ENCODE results near the gene AXL. TPM values are rescaled to one million over a fixed set of nuclear protein-coding genes. Genes with fewer than 3 reads are reported as not detected.

AXL gene
- total RNA-seq, 1 donor from 2014 or later, result 6.4 TPM

DNA sequence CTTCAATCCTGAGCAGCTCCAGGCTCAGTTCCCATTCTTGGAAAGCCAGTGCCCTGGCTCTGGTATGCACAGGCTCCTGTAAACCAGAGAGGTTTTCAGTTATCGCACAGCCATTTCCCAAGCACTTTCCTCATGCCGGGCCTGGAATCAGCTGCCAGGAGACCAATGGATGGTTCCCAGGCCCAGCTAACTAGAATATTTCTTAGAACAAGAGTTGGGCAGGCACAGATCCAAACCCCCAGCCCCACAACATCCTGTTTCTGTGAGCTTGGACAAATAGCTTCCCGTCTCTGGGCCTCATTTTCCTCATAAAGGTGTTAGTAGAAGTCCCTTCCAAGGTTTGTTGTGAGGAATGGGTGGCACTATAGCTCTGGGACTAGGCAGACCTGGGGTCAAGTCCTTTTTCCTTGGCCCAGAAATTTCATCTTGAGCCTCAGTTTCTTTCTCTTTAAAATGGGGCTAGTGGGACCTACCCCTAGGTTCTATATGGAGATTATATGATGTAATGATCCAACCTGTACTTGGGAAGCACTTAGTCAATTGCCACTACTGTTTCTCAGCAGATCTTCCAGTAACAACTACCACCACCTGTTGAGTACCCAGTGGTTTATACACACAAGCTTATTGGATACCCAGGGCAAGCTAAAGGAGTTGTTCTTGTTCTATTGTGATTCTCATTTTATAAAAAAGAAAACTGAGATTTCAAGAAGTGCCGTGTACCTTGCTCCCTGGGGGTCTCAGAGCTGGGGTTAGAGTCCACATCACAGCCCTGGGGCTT, 85.9 kb downstream of the AXL start:
- Mint-ChIP-seq H3K27ac (ENCODE audit: unreplicated experiment) (no peak overlapping the region), H3K27me3 (ENCODE audit: low read depth) (peaks cover under 1% of the 10 kb centered on the region), H3K36me3 (ENCODE audit: low read depth) (peaks cover 10% of the 10 kb centered on the region), H3K4me1 (peaks cover 15% of the 10 kb centered on the region), H3K9me3 (no peaks in the 10 kb centered on the region), H3K4me3 (no peak overlapping the region)
- TF ChIP-seq, protein P1, sequence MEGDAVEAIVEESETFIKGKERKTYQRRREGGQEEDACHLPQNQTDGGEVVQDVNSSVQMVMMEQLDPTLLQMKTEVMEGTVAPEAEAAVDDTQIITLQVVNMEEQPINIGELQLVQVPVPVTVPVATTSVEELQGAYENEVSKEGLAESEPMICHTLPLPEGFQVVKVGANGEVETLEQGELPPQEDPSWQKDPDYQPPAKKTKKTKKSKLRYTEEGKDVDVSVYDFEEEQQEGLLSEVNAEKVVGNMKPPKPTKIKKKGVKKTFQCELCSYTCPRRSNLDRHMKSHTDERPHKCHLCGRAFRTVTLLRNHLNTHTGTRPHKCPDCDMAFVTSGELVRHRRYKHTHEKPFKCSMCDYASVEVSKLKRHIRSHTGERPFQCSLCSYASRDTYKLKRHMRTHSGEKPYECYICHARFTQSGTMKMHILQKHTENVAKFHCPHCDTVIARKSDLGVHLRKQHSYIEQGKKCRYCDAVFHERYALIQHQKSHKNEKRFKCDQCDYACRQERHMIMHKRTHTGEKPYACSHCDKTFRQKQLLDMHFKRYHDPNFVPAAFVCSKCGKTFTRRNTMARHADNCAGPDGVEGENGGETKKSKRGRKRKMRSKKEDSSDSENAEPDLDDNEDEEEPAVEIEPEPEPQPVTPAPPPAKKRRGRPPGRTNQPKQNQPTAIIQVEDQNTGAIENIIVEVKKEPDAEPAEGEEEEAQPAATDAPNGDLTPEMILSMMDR (conservative IDR thresholded peaks at IDR 0.05), result no peak
- no peak for DNase-seq (ENCODE audit: low read depth, low spot score)

DNA sequence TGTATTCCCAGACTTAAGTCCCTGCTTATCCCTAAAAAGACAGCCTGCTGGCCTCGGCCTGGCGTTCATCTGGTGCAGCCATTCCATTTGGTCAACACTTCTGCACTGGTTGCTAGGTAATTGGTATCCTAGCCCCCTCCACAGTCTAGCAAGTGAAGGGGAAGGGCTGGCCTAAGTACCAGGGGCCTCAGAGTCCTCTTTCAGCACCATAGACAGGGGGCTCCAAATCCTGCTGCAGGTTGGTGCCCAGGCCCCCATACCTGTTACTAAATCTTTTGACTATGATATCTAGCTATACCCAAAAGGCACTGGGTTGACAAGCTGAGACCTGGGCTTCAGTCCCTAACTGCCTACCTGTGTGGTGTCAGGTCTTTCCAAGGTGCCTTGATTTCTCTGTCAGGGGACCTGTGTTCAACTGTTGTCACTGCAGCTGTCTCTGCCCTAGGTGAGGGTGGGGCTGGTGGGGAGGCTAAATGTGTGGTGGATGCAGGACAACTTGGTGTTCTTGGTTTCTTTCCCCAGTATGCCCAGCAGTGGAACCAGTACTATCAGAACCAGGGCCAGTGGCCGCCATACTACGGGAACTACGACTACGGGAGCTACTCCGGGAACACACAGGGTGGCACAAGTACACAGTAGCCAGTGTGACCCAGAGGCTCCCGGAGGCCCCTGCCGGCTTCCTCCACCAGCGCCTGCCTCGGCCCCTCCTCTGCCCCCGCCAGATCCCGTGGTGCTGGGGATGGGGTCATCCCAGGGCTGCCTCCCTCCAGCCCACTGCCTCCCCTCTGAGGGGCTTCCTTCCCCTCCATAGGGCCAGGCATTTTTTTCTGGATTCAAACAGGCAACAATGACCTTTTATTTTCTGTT, 87.1 kb downstream of the AXL start:
- TF ChIP-seq, protein P1 (conservative IDR thresholded peaks at IDR 0.05), result no peak
- no peak for DNase-seq (ENCODE audit: low read depth, low spot score)
- H3K4me1 Mint-ChIP-seq, result peaks cover 28% of the 10 kb centered on the region
- H3K4me3 Mint-ChIP-seq, result peak overlapping the region; percentile 14
- peaks cover 8% of the 10 kb centered on the region for H3K36me3 Mint-ChIP-seq (ENCODE audit: low read depth)
- H3K27me3 Mint-ChIP-seq (ENCODE audit: low read depth), result peaks cover 9% of the 10 kb centered on the region
- H3K27ac Mint-ChIP-seq (ENCODE audit: unreplicated experiment), result peak overlapping the region; percentile 70
- H3K9me3 Mint-ChIP-seq, result no peaks in the 10 kb centered on the region

DNA sequence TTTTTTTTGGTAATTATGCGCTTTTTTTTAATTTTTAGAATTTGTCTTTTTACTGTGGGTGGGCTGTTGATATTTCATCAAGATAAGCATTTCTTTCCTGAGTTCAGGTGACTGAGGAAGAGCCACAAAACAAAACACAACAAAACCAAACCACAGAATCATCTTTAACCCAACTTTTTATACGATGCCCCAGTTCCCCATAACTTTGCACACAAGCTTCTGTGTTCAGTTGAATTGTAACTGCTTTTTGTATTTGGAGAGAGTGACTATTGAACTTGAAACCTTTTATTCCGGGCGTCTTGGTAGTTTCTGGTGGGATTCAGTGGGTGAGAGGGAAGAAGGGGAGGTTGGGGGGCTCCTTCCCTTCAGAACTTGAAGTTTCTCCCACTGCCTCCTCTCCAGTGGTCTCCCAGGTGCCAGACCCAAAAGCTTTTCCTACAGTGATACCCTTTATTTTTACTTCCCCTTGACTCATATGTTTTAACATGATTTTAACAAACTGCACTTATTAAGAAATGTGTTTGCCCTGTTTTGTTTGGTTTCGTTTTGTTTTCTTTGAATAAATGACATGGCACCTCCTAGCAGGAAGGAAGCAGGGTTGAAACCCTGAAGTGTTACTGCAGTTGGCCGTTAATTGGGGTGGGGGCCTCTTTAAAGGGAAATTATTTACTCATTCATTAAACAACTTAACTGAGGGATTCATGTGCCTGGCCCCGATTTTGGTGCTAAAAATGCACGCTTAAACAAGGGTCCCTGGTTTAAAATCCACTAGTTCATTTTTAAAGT, 88.3 kb downstream of the AXL start:
- Mint-ChIP-seq H3K4me3 (no peak overlapping the region), H3K27ac (ENCODE audit: unreplicated experiment) (no peak overlapping the region), H3K9me3 (no peaks in the 10 kb centered on the region), H3K27me3 (ENCODE audit: low read depth) (peaks cover 9% of the 10 kb centered on the region), H3K36me3 (ENCODE audit: low read depth) (peaks cover 5% of the 10 kb centered on the region), H3K4me1 (peaks cover 33% of the 10 kb centered on the region)
- TF ChIP-seq, protein P1 (conservative IDR thresholded peaks at IDR 0.05), result no peak
- DNase-seq (ENCODE audit: low read depth, low spot score), result no peak

DNA sequence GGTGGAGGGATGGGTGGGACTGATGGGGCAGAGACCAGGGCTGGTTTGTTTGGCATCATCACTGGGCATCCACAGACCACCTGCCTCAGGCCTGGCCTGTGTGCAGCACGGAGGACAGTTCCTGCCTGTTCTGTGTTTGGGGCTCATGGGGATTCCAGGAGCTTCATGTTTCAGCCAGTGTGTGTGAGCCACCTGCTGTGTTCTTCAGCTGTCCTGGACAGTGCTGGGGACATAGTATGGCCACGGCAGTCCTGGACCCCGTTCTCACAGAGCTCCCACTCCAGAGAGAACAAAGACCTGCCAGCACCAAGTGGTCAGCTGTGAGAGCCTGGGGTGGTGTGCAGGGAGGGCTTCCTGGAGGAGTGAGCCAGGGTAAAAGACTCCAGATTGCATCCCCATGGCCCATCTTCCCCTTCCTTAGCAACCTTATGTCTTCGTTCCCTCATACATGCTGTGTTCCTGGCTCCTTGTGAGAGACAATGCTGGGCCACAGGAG, 89.0 kb downstream of the AXL start:
- no peaks in the 10 kb centered on the region for H3K9me3 Mint-ChIP-seq
- H3K4me1 Mint-ChIP-seq, result peaks cover 33% of the 10 kb centered on the region
- peaks cover 6% of the 10 kb centered on the region for H3K36me3 Mint-ChIP-seq (ENCODE audit: low read depth)
- no peak for DNase-seq (ENCODE audit: low read depth, low spot score)
- no peak overlapping the region for H3K27ac Mint-ChIP-seq (ENCODE audit: unreplicated experiment)
- TF ChIP-seq, protein P1 (conservative IDR thresholded peaks at IDR 0.05), result no peak
- H3K4me3 Mint-ChIP-seq, result peak overlapping the region; percentile 100
- H3K27me3 Mint-ChIP-seq (ENCODE audit: low read depth), result peaks cover 9% of the 10 kb centered on the region

Measured in neural crest cell (in vitro differentiated cells).